Posterior vena cava (tissue), 2 donors: ENCODE results near the gene MOB3B. TPM values are rescaled to one million over a fixed set of nuclear protein-coding genes. Genes with fewer than 3 reads are reported as not detected.

ENCODE experiments used
- DNase-seq: peaks from one replicate; pipeline ENCODE4 v3.0.0-alpha.2; 2020; ENCODE audit warnings: low spot score
- intact Hi-C, 2 donors: fragments of 100-400 bp; cut with DNase I; formaldehyde crosslinking; loops; one replicate each; pipeline versions ENCODE4 v1.14.1 to v1.14.2; 2022 to 2023
- total RNA-seq, 2 donors: library from RNA; stranded (reverse); fragmentation: NEBNext Ultra II Directional; extraction: Animal tissue kit (Norgen Biotek cat#: 25700); gene quantifications; one replicate each; pipeline ENCODE4 v1.2.1, GENCODE V29; 2021
- donor health status: DM: yes; HTN: yes; CAD: no.
- donor health status: DM: yes; HTN: yes; CAD: no.

Gene MOB3B
- total RNA-seq, 2 donors from 2014 or later: 3.2 to 4.0 TPM

- intact Hi-C loops: no loop called here
- no peak for DNase-seq
These were observed 238.3 kb downstream of the MOB3B start for GRCh38 chr9:27291292-27291691.

GRCh38 chr9:27282269-27282668, 247.3 kb downstream of the MOB3B start:
- intact Hi-C loops: loop anchor here in 1 of 2 donors (10.0 kb wide), 1 partner anchor 247 kb away; no protein-coding TSS in a partner anchor

DNA sequence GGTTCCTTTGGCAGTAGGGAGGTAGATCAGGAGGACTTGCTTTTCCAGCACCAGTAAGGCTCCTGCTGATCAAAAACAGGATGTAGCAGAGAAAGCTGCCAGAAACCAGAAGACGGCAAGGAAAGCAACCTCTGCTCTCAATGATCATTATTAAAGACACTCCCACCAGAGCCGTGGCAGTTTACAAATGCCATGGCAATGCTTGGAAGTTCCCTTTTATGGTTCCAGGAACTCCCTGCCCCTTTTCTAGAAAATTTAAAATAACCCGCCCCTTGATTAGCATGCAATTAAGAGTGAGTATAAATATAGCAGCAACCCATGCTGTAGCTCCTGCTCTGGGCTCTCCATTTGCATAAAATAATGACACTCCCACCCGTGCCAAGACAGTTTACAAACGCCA, 248.8 kb downstream of the MOB3B start:
- peak; percentile 41 for DNase-seq
- intact Hi-C loops: loop anchor here in 1 of 2 donors (10.0 kb wide), 1 partner anchor 246 kb away; no protein-coding TSS in a partner anchor

More at GRCh38 chr9:27282269-27282668, 247.3 kb downstream of the MOB3B start:
- DNase-seq: no peak

GRCh38 chr9:27280249-27280648, 249.4 kb downstream of the MOB3B start:
- peak; percentile 57 for DNase-seq
- intact Hi-C loops: loop anchor here in 1 of 2 donors (10.0 kb wide), 1 partner anchor 245 kb away; no protein-coding TSS in a partner anchor

DNA sequence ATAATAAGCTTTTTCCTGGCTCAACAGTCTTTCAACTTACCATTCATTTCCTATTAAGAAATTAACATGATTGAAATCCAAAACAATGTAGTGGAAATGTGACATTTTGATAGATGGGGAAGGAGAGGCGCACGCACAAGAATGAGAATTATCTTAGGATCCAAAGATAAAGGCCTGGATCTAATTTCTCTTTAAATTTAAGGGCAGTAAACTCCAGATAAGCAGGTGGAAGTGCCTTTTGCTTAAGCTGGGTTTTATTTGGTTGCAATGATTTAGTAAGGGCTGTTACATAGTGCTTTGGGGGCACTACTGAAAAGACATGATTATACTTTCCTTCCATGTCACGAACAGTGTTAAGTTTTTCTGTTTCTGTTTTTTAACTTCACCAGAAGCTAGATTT, 250.0 kb downstream of the MOB3B start:
- intact Hi-C loops: loop anchor here in 1 of 2 donors (10.0 kb wide), 1 partner anchor 245 kb away; no protein-coding TSS in a partner anchor
- no peak for DNase-seq

DNA sequence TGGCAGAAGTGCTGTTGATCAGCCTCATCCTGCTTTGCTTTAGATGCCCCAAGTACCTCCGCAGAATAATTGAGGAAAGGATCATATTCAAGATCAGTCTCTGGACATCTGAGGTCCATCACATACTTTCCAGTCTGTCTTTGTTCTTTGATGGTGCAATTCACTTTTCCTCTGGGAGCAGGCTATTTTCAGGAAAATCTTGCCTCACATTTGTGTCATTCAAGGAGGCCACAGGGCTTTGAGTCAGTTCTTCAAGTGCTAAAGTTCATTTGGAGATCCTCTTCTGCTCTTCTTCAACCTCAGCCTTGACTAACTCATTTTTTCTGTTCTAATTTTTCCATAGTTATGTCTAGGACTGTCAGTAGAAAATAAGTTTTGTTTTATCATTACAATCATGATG, 251.2 kb downstream of the MOB3B start:
- no peak for DNase-seq
- intact Hi-C loops: no loop called here

GRCh38 chr9:27276193-27277030, 253.2 kb downstream of the MOB3B start:
- no peak for DNase-seq
- intact Hi-C loops: no loop called here

Other genes starting within 250 kb of the MOB3B start
- gene EQTN, start 232.7 kb downstream of the MOB3B start, total RNA-seq: not detected
- gene IFNK, start 5.5 kb downstream of the MOB3B start, total RNA-seq: not detected
- 10 to 100 TPM; 16.6 to 19.1 TPM for gene C9orf72, start 43.7 kb upstream of the MOB3B start, total RNA-seq